RWPE1 (cell line): ENCODE data around the gene BPHL.
"Not testable (repeated sequence)": the region's sequence is repeated elsewhere in the genome, so short reads cannot be mapped to it uniquely, and the experiment has no call there.

Experiments
- CTCF ChIA-PET: fragments of 350-600 bp; sonication (Branson Sonifier 250); formaldehyde crosslinking; extraction: SDS; loops from one replicate; lab custom pipeline; 2021; lab: Yijun Ruan, JAX
- POLR2A ChIA-PET: fragments of 400-600 bp; formaldehyde crosslinking; extraction: SDS; loops from one replicate; lab custom pipeline; 2020; ENCODE audit warnings: antibody characterized with exemption; ENCODE audit not compliant: low non-redundant PET; lab: Yijun Ruan, JAX
- DNase-seq: peaks from one replicate; pipeline ENCODE4 v3.0.0; 2012; ENCODE audit warnings: low spot score
- H3K27ac ChIP-seq: fragments of 450-650 bp; 2 replicates; pipeline ENCODE4 v1.5.1; 2017
- CTCF ChIP-seq: fragments of 450-650 bp; conservative IDR thresholded peaks from 2 replicates; pipeline ENCODE4 v1.5.1; 2017; ENCODE audit warnings: low read depth, mild to moderate bottlenecking

Gene BPHL

GRCh38 chr6:3077430-3077829 lies 41.1 kb upstream of the BPHL start:
- H3K27ac ChIP-seq: no peak overlapping the region
- no peak for TF ChIP-seq CTCF
- CTCF ChIA-PET: no interaction called here
- POLR2A ChIA-PET: no interaction called here
- no peak for DNase-seq

GRCh38 chr6:3078952-3079351 lies 39.6 kb upstream of the BPHL start:
- ChIA-PET POLR2A (interaction anchor here (0.6 kb wide), 1 partner anchor 10 kb away, joined by 3 read pairs; the partner anchor contains the start of gene RIPK1), CTCF (interaction anchor here (0.5 to 0.6 kb wide), 2 partner anchors 27 to 92 kb away, joined by 3 read pairs; no protein-coding TSS in a partner anchor)
- not testable (repeated sequence) for H3K27ac ChIP-seq, DNase-seq

GRCh38 chr6:3079682-3080081 lies 38.8 kb upstream of the BPHL start:
- POLR2A ChIA-PET: interaction anchor here (0.6 kb wide), 1 partner anchor 11 kb away, joined by 3 read pairs; the partner anchor contains the start of gene RIPK1
- TF ChIP-seq CTCF: no peak
- CTCF ChIA-PET: no interaction called here
- no peak for DNase-seq
- no peak overlapping the region for H3K27ac ChIP-seq

- ChIA-PET CTCF (interaction anchor here (0.6 kb wide), 1 partner anchor 258 kb away, joined by 3 read pairs; no protein-coding TSS in a partner anchor), POLR2A (no interaction called here)
- no peak for DNase-seq
- TF ChIP-seq CTCF: no peak
- H3K27ac ChIP-seq: no peak overlapping the region
These were observed 36.6 kb upstream of the BPHL start for GRCh38 chr6:3081960-3082359.

GRCh38 chr6:3085074-3085473 lies 33.4 kb upstream of the BPHL start:
- ChIA-PET CTCF (interaction anchor here (1.3 kb wide), 1 partner anchor 14 kb away, joined by 3 read pairs; no protein-coding TSS in a partner anchor), POLR2A (interaction anchor here (0.5 kb wide), 1 partner anchor 22 kb away, joined by 3 read pairs; no protein-coding TSS in a partner anchor)
- no peak for DNase-seq
- no peak overlapping the region for H3K27ac ChIP-seq
- no peak for TF ChIP-seq CTCF

GRCh38 chr6:3086282-3086946 lies 32.1 kb upstream of the BPHL start:
- ChIA-PET POLR2A (no interaction called here), CTCF (interaction anchor here (0.6 kb wide), 1 partner anchor 9 kb away, joined by 3 read pairs; no protein-coding TSS in a partner anchor)
- no peak overlapping the region for H3K27ac ChIP-seq
- no peak for TF ChIP-seq CTCF
- no peak for DNase-seq

- peak overlapping the region; percentile 80 for H3K27ac ChIP-seq
- ChIA-PET CTCF (interaction anchor here (0.6 kb wide), 1 partner anchor 166 kb away, joined by 3 read pairs; no protein-coding TSS in a partner anchor), POLR2A (no interaction called here)
- no peak for TF ChIP-seq CTCF
- DNase-seq: peak; percentile 76
These were observed 30.1 kb upstream of the BPHL start for GRCh38 chr6:3088446-3088845.
